IPS-18c (cell line): Measurements from ENCODE around the gene SP1.

Source experiments
- H3K4me3 ChIP-seq: 2 replicates; pipeline ENCODE4 v1.7.0; 2013; ENCODE audit warnings: low read depth, mild to moderate bottlenecking, low read length, moderate library complexity; ENCODE audit not compliant: insufficient read depth
- H3K9me3 ChIP-seq: one replicate; pipeline ENCODE4 v1.6.1; 2013; ENCODE audit warnings: mild to moderate bottlenecking, low read length, moderate library complexity; ENCODE audit not compliant: control insufficient read depth, insufficient read depth

The SP1 gene

GRCh38 chr12:53456654-53457366 is 76.8 kb downstream of the SP1 start:
- no peak overlapping the region for H3K4me3 ChIP-seq

GRCh38 chr12:53459097-53459496 is 79.1 kb downstream of the SP1 start:
- Histone ChIP-seq H3K4me3 (no peak overlapping the region), H3K9me3 (no peaks in the 10 kb centered on the region)

More at GRCh38 chr12:53456654-53457366, 76.8 kb downstream of the SP1 start:
- H3K9me3 ChIP-seq: no peaks in the 10 kb centered on the region

- Histone ChIP-seq H3K9me3 (no peaks in the 10 kb centered on the region), H3K4me3 (no peak overlapping the region)
Measured at GRCh38 chr12:53461059-53461458, 81.1 kb downstream of the SP1 start.

DNA sequence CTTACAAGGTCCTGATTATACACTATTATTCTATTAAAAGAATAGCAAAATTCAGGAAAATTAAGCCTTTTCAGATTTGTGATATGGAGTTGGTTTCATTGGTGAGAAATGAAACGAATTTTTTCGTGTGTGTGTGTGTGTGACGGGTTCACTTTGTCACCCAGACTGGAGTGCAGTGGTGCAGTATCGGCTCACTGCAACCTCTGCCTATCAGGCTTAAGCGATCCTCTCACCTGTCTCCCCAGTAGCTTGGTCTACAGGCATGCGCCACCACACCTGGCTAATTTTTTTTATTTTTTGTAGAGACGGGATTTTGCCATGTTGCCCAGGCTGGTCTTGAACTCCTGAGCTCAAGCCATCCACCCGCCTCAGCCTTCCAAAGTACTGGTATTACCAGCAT is 81.6 kb downstream of the SP1 start:
- Histone ChIP-seq H3K4me3 (no peak overlapping the region), H3K9me3 (no peaks in the 10 kb centered on the region)

DNA sequence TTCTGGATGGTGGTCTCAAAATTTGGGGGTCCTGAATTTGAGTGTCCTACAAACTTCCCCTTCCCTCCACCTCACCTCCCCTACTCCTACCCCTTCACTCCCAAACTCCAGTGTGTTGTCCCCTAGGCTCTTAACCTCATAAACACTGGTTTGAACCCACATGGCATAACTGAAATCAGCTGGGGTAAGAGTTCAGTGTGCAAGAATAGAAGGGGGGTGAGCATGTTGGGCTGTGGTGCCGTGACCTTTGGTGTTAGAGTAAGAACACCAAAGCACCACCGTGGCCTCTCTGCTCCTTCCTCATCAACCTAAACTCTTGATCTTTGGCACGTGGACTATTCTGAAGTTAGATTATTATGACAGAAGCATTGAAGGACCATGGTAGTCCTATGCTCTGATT is 83.0 kb downstream of the SP1 start:
- Histone ChIP-seq H3K4me3 (no peak overlapping the region), H3K9me3 (no peaks in the 10 kb centered on the region)

DNA sequence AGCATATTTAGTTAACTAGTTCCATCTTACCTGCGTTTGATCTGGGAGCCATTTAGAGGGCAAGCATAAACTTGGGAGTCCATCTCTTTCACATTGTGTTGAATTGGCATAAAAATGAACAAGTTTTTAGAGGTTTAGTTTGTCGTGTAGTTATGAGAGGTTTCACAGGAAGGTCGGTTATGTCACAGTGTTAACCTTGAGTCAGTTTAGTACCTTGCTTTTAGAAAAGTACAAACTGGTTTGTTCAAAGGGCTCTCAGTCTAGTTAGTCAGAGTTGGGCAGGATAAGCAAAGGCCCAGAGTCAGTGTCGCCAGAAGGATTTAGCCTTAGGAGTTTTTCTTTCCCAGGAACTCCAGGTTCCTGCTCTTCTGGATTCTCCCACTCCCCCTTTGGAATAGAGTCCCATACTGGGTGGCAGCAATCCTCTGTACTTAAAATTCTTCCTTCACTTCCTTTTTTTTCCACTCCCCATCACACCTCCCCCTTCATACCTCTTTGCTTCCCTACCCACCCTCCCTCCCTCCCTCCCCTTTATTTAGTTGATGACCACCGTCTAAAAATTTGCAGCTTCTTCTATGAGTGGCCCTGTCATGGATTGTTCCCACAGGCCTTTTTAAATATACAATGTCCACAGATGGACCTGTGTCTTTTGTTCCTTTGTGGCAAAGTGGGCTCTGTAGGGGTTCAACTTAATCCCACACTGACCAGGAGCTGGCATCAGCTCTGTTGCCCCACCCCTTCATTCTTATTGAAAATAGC is 84.0 kb downstream of the SP1 start:
- no peak overlapping the region for H3K4me3 ChIP-seq
- H3K9me3 ChIP-seq: no peaks in the 10 kb centered on the region

DNA sequence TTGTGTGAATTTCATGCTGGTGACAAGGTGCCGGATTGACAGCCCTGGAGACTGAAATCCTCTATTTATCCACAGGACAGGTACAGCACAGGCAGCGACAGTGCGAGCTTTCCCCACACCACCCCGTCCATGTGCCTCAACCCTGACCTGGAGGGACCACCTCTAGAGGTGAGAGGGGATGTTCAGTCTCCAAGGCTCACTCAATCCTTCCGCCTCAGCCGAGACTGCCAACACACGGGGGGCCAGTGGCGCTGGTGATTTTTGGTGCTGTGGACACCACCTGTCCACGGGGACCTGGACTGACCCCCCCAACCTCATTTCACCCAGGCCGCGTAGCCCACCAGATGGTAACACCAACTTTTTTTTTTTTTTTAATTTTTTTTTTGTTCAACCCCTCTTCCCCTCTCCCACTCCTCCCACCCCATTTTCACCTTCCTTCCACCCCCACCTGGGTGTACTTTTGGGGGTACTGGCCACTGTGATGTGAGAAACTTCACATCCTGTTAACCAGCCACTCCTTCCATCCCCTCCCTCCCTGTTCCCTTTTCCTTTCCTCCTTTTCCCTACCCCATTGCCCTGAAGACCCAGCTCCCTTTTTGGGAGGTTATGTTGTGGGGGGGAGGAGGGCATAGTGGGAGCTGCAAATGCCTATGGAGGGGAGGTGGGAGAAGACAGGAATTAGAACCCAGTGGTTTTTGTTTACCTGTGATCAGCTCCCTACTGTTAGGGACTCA is 84.9 kb downstream of the SP1 start:
- Histone ChIP-seq H3K4me3 (no peak overlapping the region), H3K9me3 (no peaks in the 10 kb centered on the region)

- Histone ChIP-seq H3K4me3 (no peak overlapping the region), H3K9me3 (no peaks in the 10 kb centered on the region)
Measured at GRCh38 chr12:53465679-53466078, 85.7 kb downstream of the SP1 start.
